Endometrium (tissue), 2 donors: ENCODE measurements around the gene FUT8.
"Not testable (repeated sequence)": the region's sequence is repeated elsewhere in the genome, so short reads cannot be mapped to it uniquely, and the experiment has no call there.

Experiments
- FAIRE-seq: peaks from 2 replicates; lab custom pipeline; 2012; peaks lifted over from hg19 to GRCh38; lab: Jason Lieb, UNC
- donor health status: control.
- donor health status: control.

The FUT8 gene

DNA sequence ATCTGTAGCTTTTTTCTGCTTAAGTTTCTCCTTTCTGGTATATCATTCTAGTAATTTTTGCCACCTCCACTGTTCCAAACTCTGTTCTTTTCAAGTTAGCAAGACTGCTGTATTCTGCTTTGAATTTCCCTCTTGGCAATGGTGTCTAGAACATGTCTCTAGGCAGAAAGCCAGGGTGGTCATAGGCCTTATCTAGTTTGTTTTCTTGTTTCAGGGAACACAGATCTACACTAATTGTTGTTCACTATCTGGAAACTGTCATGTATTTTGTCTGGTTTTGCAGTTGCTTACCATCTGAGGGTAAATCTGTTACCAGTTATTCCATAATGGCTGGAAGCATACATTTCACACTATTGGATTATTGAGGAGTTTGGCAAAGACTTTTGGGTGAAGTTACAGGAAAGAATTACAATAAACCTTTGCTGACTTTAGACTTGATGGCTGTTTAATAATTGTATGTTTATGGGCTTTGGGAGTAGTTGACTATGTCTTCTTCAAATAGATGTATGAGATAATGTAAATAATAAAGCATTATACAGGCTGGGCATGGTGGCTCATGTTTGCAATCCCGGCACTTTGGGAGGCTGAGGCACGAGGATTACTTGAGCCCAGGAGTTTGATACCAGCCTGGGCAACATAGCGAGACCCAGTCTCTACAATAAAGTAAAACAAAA, 41.4 kb downstream of the FUT8 start:
- no peak for FAIRE-seq

DNA sequence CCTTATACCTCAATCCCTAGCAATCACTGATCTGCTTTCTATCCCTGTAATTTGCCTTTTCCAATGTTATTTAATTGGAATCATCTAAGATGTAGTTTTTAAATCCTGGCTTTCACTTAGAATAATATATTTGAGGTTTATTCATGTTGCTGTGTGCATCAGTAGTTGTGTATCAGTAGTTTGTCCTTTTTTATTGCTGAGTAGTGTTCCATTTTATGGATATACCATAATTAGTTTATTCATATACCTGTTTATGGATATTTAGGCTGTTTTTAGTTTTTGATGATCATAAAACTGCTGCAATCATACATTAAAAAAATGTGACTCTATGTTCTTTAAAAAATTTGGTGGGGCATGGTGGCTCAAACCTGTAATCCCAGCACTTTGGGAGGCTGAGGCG, 43.7 kb downstream of the FUT8 start:
- no peak for FAIRE-seq

DNA sequence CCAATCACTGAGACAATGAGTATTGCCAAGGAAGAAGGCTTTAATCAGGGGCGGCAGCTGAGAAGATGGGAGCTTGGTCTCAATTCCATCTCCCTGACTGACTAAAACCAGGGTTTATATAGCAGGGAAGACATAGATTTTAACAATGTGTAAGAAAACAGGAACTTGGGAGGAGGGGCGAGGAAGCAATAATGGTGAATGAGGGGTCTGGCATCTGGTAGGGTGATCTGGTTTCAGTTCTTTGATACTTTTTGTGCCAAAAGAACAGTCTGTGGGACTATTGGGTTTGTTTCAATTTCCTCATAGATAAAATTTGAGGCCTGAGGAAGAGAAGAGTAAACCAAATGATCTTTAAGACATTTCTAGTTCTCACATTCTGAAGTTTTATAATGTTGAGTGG, 49.2 kb downstream of the FUT8 start:
- FAIRE-seq: no peak

DNA sequence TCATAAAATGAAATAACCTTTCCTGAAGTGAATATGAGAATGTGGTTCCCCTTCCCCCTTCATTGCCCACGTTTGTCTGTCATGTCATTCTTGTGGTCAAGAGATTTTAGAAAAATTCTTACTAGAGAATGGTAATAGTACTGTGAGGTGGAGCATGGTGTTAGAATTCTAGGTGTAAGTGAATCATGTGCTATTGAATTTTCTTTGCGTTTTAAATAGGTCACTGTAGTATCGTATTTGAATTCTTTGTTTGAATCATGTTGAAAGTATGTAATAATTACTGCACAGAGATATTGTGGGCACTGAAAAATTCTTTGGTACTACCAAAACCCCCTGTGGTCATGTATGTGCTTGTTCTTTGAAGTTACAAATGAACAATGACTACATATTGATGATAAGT, 49.9 kb downstream of the FUT8 start:
- FAIRE-seq: no peak

DNA sequence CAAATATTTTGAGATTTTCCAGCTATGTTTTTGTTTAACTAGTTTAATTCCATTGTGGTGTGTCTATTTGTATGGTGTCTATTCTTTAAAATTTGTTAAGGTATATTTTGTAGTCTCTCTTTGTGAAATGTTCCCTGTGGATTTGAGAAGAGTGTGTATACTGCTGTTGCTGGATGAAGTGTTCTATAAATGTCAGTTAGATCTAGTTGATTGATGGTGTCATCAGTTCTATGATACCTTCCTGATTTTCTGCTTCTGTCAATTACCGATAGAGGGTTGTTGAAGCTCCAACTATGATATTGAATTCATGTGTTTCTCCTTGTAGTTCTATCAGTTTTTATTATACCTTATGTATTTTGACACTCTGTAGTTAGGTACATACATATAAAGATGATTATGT, 53.1 kb downstream of the FUT8 start:
- FAIRE-seq: no peak

DNA sequence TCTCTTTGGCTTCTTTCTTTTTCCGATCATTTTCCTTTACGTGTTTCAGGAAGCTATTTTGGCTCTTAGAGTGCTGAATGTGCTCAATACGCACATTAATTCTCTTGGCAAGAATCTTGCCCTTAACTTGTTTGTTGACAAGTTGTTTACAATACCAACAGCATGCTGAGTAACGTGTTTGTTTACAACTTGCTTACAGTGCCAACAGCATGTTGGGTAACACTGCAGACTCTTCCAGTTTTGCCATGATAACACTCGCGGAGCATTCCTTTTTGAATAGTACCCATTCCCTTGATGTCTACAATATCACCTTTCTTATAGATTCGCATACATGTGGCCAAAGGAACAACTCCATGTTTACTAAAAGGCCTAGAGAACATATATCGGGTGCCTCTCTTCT, 55.4 kb downstream of the FUT8 start:
- FAIRE-seq: not testable (repeated sequence)

DNA sequence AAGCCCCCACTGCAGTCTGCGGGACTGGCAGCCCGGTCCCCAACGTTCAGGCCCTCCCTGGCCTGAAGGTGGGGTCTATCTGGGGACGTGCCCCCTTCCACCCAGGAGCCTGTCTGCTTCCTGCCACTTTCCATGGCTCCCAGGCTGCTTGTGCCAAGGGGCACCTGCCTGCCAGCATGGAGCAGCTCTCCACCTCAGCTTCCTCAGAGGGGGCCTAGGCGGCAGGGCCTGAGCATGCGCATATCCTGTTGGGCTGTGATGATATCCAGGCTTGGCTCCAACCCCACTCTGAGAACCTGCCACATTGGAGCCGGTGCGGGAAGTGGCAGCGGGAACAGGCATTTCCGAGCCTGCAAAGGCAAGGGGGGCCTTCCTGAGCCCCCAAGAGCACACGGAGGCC, 57.4 kb downstream of the FUT8 start:
- FAIRE-seq: no peak

DNA sequence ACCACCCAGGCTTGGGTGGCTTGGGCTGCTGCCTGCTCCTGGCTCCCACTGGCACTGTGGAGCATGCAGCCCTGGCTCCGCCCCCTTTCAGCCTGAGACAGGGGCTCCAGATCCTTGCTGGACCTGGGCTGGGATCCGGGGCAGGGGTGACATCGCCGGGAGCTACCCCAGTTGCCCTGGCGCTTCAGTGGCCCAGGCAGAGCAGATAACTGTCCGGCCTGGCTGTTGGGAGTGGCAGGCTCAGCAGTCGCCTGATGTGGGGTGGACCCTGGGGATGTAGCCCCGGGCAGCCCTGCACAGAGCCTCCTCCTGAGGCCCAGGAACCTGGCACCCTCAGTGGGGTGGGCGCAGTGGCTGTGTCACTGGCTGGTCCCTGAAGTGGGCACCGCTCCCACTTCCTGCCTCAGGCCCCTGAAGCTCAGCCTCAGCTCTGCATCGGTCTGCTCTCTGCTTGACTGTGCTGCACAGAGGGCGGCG, 57.9 kb downstream of the FUT8 start:
- FAIRE-seq: no peak

DNA sequence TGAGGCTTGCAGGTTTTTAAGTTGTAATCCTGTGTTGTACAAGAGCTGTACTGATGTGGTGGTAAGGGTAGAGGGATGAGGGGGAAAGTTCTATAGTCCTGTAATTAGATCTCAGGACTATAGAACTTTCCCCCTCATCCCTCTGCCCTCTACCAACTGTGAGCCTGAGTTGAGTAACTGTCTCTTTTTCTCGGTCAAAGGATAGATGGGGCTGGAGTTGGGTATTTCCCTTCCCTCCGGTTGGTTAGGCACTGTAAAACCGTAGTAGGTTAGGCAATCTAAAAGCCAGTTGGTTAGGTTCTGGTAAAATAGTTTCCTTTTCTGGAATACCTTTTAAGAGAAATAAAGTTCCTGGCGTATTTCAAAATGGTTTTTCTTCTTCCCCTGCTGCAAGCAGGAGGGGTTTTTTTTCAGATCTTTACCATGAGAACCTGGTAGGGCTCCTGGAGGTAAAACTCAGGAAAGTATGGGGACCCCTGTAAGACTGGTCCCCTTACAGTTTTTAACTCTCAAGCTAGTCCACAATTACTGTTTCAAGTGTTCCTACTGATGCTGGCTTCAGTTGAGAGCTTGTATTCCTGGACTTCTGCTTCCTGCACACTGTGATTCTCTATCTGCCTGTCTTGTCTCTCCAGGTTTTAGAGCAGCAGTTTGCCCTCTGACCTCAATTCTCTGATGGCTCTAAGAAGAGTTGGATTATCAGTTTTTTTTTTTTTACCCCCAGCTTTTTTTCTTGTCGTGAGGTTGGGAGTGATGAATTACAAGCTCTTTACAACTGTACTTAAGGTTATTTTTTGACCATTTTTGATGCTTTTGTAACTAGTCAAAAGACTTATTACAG, 58.7 kb downstream of the FUT8 start:
- no peak for FAIRE-seq

DNA sequence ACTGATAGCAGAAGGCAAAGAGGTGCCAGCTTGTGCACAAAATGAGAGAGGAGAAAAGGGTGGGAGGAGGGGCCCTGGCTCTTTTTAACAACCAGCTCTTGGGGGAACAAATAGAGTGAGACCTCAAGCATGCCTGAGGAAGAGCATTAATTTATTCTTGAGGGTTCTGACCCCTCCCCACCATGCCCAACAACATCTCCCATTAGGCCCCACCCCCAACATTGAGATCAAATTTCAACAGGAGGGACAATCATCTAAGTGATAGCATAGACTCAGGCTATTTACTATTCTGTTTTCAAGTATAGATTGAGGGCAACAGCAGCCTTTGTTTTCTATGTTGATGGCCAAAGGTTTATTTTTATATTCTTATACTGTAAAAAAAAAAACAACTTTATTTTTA, 59.7 kb downstream of the FUT8 start:
- FAIRE-seq: no peak

DNA sequence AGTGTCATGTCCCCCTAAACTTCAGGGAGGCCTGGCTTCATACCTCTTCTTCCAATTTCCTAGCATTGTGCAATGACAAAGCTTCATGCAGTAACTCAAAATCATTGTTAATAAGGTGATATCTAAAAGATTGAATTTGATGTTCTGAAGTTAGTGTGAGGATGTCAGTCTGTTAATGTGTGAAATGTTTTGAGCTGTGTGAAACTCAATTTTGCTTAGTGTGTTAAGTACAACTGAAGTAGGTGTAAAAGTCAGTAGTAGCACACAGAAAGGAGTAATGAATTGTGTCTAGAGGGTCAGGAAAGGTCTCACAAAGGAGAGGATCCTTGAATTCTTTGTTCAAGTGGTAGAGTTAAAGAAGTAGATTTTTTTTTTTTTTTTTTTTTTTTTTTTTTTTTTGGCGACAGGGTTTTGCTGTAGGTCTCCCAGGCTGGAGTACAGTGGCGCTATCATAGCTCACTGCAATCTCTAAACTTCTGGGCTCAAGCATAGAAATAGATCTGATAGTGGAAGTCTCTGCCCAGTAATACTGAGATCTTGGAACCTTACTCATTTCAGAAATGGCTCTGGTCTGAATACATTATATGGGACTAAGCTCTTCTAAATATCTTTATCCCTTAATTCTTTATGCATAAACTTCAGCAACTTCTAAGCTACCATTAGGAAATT, 63.9 kb downstream of the FUT8 start:
- FAIRE-seq: no peak

DNA sequence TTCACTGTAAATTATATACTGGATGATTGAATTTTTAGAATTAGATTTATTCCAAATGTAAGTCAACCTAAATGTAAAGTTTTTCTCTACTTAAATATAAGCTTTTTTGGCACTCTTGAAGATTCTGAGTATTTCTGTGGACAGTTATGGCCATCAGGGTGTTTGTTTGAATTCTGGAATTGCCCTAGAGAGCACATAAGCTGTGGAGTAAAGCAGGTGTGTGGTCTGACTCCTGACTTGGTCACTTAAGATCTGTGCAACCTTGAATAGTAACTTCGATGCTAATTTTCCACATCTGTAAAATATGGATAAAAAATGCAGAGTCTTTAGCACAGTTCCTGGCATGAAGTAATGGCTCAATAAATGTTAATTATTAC, 64.4 kb downstream of the FUT8 start:
- FAIRE-seq: no peak

DNA sequence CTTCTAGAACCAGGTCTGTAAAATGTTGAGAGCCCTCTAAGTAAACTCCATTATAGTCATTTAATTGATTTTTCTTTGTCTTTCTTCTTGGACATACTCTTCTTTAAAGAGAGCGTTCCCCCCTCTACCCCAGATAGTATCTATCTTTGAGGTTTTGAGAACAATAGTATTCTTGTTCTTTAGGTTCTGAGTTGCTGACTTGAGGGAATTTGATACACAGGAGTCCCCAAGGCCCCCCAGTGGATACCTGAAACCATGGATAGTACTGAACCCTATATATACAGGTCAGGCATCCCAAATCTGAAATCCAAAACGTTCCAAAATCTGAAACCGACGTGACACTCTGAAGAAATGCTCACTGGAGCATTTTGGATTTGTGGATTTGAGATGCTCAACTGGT, 65.5 kb downstream of the FUT8 start:
- no peak for FAIRE-seq

DNA sequence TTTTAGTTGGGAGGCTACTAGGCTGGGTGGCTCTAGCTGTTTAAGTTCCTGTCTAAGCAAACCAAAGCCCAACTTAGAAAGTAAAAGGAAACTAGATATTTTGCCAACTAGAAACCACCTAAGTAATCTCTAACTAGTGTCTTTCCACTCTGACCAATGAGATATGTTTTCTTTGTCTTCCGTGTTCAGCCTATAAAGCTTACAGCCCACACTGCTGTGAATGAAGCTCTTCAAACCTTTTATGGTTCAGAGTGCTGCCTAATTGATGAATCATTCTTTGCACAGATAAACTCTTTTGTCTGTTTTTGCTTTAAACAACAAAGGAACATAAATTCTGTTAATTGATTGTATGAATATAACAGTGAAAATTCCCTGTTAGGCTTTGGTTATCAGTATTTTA, 66.1 kb downstream of the FUT8 start:
- FAIRE-seq: no peak

DNA sequence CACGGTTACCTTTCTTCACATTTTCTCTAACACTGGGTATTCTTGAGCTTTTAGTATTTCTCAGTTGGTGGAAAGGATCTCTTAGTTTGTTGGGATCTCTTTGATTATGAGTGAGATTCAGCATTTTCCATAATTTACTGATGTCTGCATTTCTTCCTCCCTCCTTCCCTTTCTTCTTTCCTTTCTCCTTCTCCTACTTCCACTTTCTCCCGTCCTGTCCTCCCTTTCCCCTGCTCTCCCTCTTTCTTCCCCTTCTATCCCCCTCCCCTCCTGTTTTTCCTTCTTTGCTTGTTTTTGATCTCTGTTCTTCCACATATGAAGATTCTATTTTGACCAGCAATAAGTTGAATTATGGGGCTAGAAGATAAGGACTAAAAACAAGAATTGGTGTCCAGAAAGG, 66.9 kb downstream of the FUT8 start:
- no peak for FAIRE-seq

DNA sequence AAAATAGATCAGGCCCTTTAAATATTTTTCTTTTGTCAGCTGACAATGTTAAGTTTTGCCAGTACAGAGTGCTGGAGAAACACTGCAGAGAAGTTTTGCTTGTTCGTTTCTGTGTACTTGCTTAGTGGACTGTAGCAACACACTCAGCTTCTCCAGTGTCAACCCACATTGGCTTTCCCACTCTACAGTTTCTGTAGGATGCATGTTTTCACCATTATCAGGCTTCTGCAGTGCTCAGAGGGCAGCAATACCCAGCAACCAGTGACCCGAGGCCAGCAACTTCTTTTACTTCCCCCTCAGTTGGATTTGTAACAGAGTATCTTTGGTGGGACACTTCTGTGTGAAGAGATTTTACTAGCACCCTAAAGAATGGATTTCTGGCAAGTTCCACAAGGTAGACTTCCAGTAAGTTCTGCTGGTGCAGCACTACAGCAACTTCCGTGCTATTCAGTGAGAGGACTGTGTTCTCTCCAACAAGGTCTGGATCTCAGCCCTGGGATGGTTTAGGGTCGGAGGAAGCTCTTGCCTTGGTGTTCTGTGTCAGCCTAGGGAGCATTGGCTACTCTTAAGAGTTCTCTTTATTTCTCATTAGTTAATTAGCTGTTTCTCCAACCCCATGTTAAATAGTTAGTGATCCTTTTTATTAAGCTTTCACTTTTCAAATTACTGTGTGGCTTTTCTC, 70.4 kb downstream of the FUT8 start:
- FAIRE-seq: no peak

DNA sequence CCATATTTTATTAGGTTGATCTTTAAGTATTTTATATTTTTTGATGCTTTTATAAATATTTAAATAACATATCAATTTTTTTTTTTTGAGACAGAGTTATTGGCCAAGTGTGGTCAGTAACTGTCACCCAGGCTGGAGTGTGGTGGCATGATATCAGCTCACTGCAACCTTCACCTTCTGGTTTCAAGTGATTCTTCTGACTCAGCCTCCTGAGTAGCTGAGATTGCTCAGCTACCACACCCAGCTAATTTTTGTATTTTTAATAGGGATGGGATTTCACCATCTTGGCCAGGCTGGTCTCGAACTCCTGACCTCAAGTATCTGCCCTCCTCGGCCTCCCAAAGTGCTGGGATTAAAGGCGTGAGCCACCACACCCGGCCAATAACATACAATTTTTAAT, 71.1 kb downstream of the FUT8 start:
- peak; percentile 23 for FAIRE-seq

DNA sequence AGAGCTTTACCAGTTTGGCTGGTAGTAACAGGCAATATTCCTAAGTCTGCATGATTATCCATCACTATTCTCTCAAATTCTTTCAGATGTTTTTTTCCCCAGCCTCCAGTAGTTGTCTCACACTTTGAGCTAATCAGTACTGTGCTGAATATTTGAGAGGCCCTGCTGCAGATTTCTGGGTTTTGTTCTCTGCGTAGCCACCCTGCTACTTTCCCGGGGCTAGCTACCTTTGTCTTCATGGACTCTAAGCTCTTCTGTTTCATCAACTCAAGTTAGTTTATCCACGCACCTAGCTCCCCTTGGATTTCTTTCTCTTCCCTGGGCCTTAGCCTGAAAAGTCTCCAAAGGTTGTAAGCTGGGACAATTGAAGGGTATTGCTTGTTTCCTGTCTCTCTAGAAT, 73.0 kb downstream of the FUT8 start:
- FAIRE-seq: no peak

DNA sequence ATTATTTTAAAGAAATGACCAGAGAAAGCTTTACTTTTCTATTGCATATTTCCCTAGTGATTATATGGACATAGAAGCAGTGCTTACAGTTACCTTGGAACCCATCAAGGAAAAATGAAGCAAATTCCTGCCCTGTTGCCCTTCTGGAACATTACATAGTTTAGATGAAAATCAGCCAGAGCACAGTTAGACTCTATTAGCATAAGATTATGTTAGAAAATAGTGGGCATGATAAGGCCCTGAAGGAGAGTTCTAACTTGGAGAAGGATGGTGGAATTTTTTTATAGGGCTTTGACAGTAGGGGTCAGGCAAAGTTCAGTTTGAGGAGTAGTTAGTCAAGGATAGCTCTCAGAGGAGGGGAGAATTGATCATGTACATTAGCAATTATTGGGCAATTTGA, 74.3 kb downstream of the FUT8 start:
- FAIRE-seq: no peak

DNA sequence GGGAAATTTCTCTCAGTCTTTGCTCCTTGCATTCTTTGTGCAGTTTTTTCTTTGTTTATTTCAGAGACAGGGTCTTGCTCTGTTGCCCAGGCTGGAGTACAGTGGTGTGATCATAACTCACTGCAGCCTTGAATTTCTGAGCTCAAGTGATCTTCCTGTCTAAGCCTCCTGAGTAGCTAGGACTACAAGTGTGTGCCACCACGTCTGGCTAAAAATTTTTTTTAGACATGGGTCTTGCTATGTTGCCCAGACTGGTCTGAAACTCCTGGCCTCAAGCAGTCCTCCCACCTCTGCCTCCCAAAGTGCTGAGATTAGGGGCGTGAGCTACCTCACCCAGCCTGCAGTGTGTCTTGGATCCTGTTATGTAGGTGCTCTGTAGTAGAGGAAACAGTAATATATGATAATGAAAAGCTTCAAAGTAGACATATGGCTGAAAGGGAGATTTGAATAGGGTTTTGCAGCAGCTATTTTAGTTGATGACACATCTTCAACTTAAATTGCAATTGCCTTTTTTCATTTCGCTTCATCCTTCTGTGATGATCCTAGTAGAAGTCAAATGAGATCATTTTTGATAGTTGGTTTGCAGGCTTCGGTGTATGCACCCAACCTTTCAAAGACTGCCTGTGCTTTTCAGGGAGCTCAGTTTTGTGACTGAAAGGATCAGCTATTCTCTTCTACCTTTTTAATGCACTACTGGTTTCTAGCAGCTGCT, 75.4 kb downstream of the FUT8 start:
- no peak for FAIRE-seq

DNA sequence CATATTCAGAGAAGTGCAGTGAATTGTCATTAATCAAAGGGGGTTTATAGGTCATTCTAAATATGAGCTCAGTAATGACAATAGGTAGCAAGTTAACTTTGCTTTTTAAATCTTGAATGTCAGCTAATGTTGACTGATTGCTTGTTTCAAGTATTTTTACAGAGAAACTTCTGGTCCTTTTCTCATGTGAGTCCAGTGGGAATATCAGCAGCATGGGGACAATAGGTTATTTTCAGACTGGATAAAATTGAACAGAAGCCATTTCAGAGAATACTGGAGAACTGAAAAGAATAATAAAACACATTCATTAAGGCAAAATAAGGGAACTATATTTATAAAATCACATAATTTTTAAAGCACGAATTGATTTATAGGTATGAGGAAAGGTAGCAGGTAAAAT, 78.7 kb downstream of the FUT8 start:
- FAIRE-seq: no peak

DNA sequence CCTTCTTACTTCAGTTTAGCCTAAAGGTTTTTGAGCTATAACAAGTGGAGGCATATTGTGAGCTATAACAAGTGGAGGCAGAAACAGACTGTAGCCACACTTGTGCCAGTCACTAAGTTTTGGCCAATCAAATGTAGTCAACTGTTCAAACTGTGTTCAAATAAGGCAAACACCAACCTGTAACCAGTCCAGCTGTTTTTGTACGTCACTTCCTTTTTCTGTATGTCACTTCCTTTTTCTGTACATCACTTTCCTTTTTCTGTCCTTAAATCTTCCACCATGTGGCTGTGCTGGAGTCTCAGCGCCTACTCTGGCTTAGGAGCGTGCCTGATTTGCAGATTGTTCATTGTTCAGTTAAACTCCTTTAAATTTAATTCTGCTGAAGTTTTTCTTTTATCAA, 79.7 kb downstream of the FUT8 start:
- no peak for FAIRE-seq
